OCI-LY7 (cell line): Measurements from ENCODE around the gene LCMT2. TPM values are rescaled to one million over a fixed set of nuclear protein-coding genes. Genes with fewer than 3 reads are reported as not detected.

Experiments used
- BruUV-seq: library from RNA; stranded (reverse); fragments of 400-500 nt; replicated peaks from 2 replicates; lab custom pipeline; 2021; lab: Mats Ljungman, UMichigan
- CTCF ChIA-PET: fragments of 300-600 bp; sonication (Branson Sonifier 250); formaldehyde crosslinking; loops from one replicate; lab custom pipeline; 2022; ENCODE audit warnings: antibody characterized with exemption; ENCODE audit not compliant: unreplicated experiment; lab: Charles Lee
- POLR2A ChIA-PET: fragments of 300-600 bp; sonication (Branson Sonifier 250); formaldehyde crosslinking; loops from one replicate; lab custom pipeline; 2022; ENCODE audit warnings: antibody characterized with exemption; lab: Charles Lee
- DNase-seq: peaks from one replicate; pipeline ENCODE4 v3.0.0-alpha.2; 2015; ENCODE audit warnings: low spot score
- H2AFZ ChIP-seq: fragments of 200-600 bp; sonication (generic), shearing (Covaris generic); 2 replicates; pipeline ENCODE4 v1.6.1; 2014; ENCODE audit warnings: mild to moderate bottlenecking, antibody characterized with exemption, low read length, moderate library complexity
- H3K27ac ChIP-seq: fragments of 200-600 bp; sonication (generic); 2 replicates; pipeline ENCODE4 v1.5.1; 2014; ENCODE audit warnings: mixed run types, low read depth, mild to moderate bottlenecking, moderate library complexity, low read length, inconsistent platforms; ENCODE audit not compliant: poor library complexity, severe bottlenecking
- H3K36me3 ChIP-seq: fragments of 200-600 bp; sonication (generic); 2 replicates; pipeline ENCODE4 v1.6.1; 2014; ENCODE audit warnings: mild to moderate bottlenecking, antibody characterized with exemption, low read length, moderate library complexity, mixed read lengths; ENCODE audit not compliant: insufficient read depth
- H3K4me1 ChIP-seq: fragments of 200-600 bp; sonication (generic); 2 replicates; pipeline ENCODE4 v1.5.1; 2014; ENCODE audit warnings: mild to moderate bottlenecking, low read length; ENCODE audit not compliant: insufficient read depth, poor library complexity, severe bottlenecking
- H3K4me2 ChIP-seq: fragments of 200-600 bp; sonication (generic); 2 replicates; pipeline ENCODE4 v1.6.1; 2014; ENCODE audit warnings: mild to moderate bottlenecking, low read length
- H3K4me3 ChIP-seq: fragments of 200-600 bp; sonication (generic); 2 replicates; pipeline ENCODE4 v1.5.1; 2014; ENCODE audit warnings: mild to moderate bottlenecking, low read depth, low read length; ENCODE audit not compliant: poor library complexity, severe bottlenecking
- H3K79me2 ChIP-seq: fragments of 200-600 bp; sonication (generic); 2 replicates; pipeline ENCODE4 v1.6.1; 2016; ENCODE audit warnings: low read depth, mild to moderate bottlenecking, low read length, moderate library complexity, mixed read lengths; ENCODE audit not compliant: insufficient read depth
- H3K9me2 ChIP-seq: fragments of 200-600 bp; sonication (generic); 2 replicates; pipeline ENCODE4 v1.6.1; 2016; ENCODE audit warnings: mild to moderate bottlenecking, low read length, mixed read lengths; ENCODE audit not compliant: insufficient read depth
- H3K9me3 ChIP-seq: fragments of 200-600 bp; sonication (generic); 2 replicates; pipeline ENCODE4 v1.6.1; 2014; ENCODE audit warnings: mild to moderate bottlenecking, mixed run types, low read length, mixed read lengths
- H4K20me1 ChIP-seq: fragments of 200-600 bp; sonication (generic); 2 replicates; pipeline ENCODE4 v1.6.1; 2014; ENCODE audit warnings: mild to moderate bottlenecking, antibody characterized with exemption, low read length, moderate library complexity, mixed read lengths; ENCODE audit not compliant: insufficient read depth
- CTCF ChIP-seq: fragments of 200-600 bp; sonication (generic); conservative IDR thresholded peaks from 2 replicates; pipeline ENCODE4 v1.5.1; 2014; ENCODE audit warnings: mild to moderate bottlenecking, antibody characterized with exemption, low read length, moderate library complexity, mixed read lengths
- EZH2phosphoT487 ChIP-seq: fragments of 200-600 bp; sonication (generic); IDR thresholded peaks from 2 replicates; pipeline ENCODE4 v1.6.1; 2018; ENCODE audit warnings: low read depth, borderline replicate concordance, mild to moderate bottlenecking, mixed run types, antibody characterized with exemption, low read length, moderate library complexity, mixed read lengths
- intact Hi-C: fragments of 100-400 bp; cut with micrococcal nuclease; formaldehyde crosslinking; loops from one replicate; pipeline ENCODE4 v1.10.0; 2022; ENCODE audit not compliant: unreplicated experiment
- total RNA-seq, 2 experiments: library from RNA; depleted of rRNA in 1 of 2; stranded (reverse); fragments of >200 nt in 1 of 2; shearing (Covaris generic) in 1 of 2; gene quantifications; 2 replicates each; pipeline ENCODE4 v1.2.3, GENCODE V29; 2014 to 2022

Gene LCMT2
- total RNA-seq, 2 experiments from 2014 or later: 10.5 to 22.1 TPM

GRCh38 chr15:43283526-43283925 is 46.8 kb downstream of the LCMT2 start:
- DNase-seq: no peak
- TF ChIP-seq EZH2phosphoT487: no peak
- TF ChIP-seq CTCF: no peak
- Histone ChIP-seq H3K36me3 (no peaks in the 10 kb centered on the region), H3K9me3 (no peaks in the 10 kb centered on the region), H3K4me1 (no peaks in the 10 kb centered on the region), H3K9me2 (no peaks in the 10 kb centered on the region), H3K4me3 (no peak overlapping the region), H2AFZ (no peak overlapping the region), H3K79me2 (no peaks in the 10 kb centered on the region), H3K4me2 (no peak overlapping the region), H3K27ac (no peak overlapping the region), H4K20me1 (no peaks in the 10 kb centered on the region)
- POLR2A ChIA-PET: no interaction called here
- CTCF ChIA-PET: no interaction called here
- no TSS peak for BruUV-seq
- intact Hi-C loops: no loop called here

- no peak overlapping the region for H3K4me2 ChIP-seq
- no peaks in the 10 kb centered on the region for H3K36me3 ChIP-seq
- POLR2A ChIA-PET: no interaction called here
- H3K27ac ChIP-seq: no peak overlapping the region
- no peak for TF ChIP-seq EZH2phosphoT487
- TF ChIP-seq CTCF: no peak
- H3K4me1 ChIP-seq: no peaks in the 10 kb centered on the region
- H4K20me1 ChIP-seq: no peaks in the 10 kb centered on the region
- no peaks in the 10 kb centered on the region for H3K9me3 ChIP-seq
- no peak for DNase-seq
- H2AFZ ChIP-seq: no peak overlapping the region
- no peaks in the 10 kb centered on the region for H3K9me2 ChIP-seq
- no peaks in the 10 kb centered on the region for H3K79me2 ChIP-seq
- CTCF ChIA-PET: no interaction called here
- H3K4me3 ChIP-seq: no peak overlapping the region
- intact Hi-C loops: no loop called here
- no TSS peak for BruUV-seq
These were observed 48.3 kb downstream of the LCMT2 start for GRCh38 chr15:43281926-43282602.

- TF ChIP-seq CTCF (no peak), EZH2phosphoT487 (no peak)
- no peak overlapping the region for H3K27ac ChIP-seq
- ChIA-PET POLR2A (interaction anchor here (0.5 kb wide), 1 partner anchor 56 kb away, joined by 4 read pairs; no protein-coding TSS in a partner anchor), CTCF (no interaction called here)
- intact Hi-C loops: no loop called here
- H3K4me1 ChIP-seq: no peaks in the 10 kb centered on the region
- no peaks in the 10 kb centered on the region for H3K9me3 ChIP-seq
- no peak overlapping the region for H3K4me2 ChIP-seq
- H2AFZ ChIP-seq: no peak overlapping the region
- H3K79me2 ChIP-seq: no peaks in the 10 kb centered on the region
- no peak for DNase-seq
- BruUV-seq: no TSS peak
- no peaks in the 10 kb centered on the region for H3K9me2 ChIP-seq
- no peak overlapping the region for H3K4me3 ChIP-seq
- H3K36me3 ChIP-seq: no peaks in the 10 kb centered on the region
- no peaks in the 10 kb centered on the region for H4K20me1 ChIP-seq
These were observed 49.4 kb downstream of the LCMT2 start for GRCh38 chr15:43280996-43281395.
